Esophagus (tissue), 2 donors: ENCODE measurements around the gene FXYD7. TPM values are rescaled to one million over a fixed set of nuclear protein-coding genes. Genes with fewer than 3 reads are reported as not detected.

Source experiments
- H3K27ac ChIP-seq, 2 donors: one replicate each; pipeline ENCODE4 v1.5.1; 2013; ENCODE audit warnings: low read depth in 2 of 2, mild to moderate bottlenecking in 2 of 2, inconsistent platforms in 1 of 2, low read length in 1 of 2, moderate library complexity in 1 of 2
- H3K27me3 ChIP-seq, 2 donors: one replicate each; pipeline ENCODE4 v1.6.1; 2013; ENCODE audit warnings: low read length in 2 of 2, control low read depth in 1 of 2, mild to moderate bottlenecking in 1 of 2; ENCODE audit not compliant: insufficient read depth in 2 of 2, control insufficient read depth in 1 of 2
- H3K36me3 ChIP-seq, 2 donors: one replicate each; pipeline ENCODE4 v1.6.1; 2013; ENCODE audit warnings: low read length in 1 of 2; ENCODE audit not compliant: control insufficient read depth in 2 of 2, insufficient read depth in 2 of 2
- H3K4me1 ChIP-seq, 2 donors: one replicate each; pipeline ENCODE4 v1.6.1; 2013; ENCODE audit warnings: low read length in 1 of 2; ENCODE audit not compliant: control insufficient read depth in 2 of 2, insufficient read depth in 2 of 2
- H3K4me3 ChIP-seq, 2 donors: one replicate each; pipeline ENCODE4 v1.5.1; 2013; ENCODE audit warnings: low read length in 2 of 2, mild to moderate bottlenecking in 2 of 2, low read depth in 1 of 2, moderate library complexity in 1 of 2
- H3K9me3 ChIP-seq, 2 donors: one replicate each; pipeline ENCODE4 v1.6.1; 2013; ENCODE audit warnings: mild to moderate bottlenecking in 2 of 2, low read depth in 1 of 2, low read length in 1 of 2, moderate library complexity in 1 of 2; ENCODE audit not compliant: control insufficient read depth in 2 of 2, insufficient read depth in 1 of 2
- WGBS, 2 donors: extraction: QIAGEN DNeasy Blood & Tissue Kit; methylation state at CpG; one replicate each; pipeline ENCODE4 v1.1.7; 2013; 5-methylcytosine and 5-hydroxymethylcytosine counted together
- polyA plus RNA-seq, 2 donors: library from polyadenylated mRNA; stranded (reverse); fragments of 200-250 nt; gene quantifications; one replicate each; pipeline ENCODE4 v1.2.3, GENCODE V29; 2013
- donor health status: healthy with polysubstance abuse.
- donor health status: Bipolar disorder and iron deficiency.

The FXYD7 gene, protein sequence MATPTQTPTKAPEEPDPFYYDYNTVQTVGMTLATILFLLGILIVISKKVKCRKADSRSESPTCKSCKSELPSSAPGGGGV
- under 1 TPM; 0.09 to 0.14 TPM for polyA plus RNA-seq

DNA sequence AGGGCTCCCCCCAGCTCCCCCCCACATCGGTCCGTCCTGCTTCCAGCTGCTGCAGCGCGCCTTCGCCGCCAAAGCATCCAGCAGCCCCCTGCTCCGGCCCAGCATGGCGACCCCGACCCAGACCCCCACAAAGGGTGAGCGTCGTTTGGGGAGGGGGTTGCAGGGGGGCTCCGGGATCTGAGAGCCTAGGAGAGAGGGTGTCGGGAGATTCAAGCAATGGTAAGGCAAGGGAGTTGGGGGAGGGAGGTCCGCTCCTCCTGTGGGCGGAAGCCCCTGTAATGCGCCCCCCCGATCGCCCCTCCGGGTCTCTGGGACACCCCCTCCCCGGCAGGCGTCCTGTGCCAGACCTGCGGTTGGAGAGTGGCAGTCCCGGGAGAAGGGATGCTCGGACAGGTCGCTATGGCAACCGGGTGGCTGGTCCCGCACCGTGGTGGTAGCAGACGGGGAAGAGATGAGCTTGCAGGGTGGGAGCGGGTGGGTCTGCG, at the start of gene FXYD7:
TSS of gene FXYD7 (plus strand) at position 25 of the 485 bp plus-strand sequence. CDS start at position 104, 79 bp downstream.
- H3K27ac ChIP-seq: no peak within 1 kb of the TSS
- no peaks in the 10 kb centered on the region for H3K9me3 ChIP-seq
- WGBS, 2 donors: 12 to 15% methylated on average over 29 to 31 of the region's 31 CpGs
- no peaks in the 10 kb centered on the region for H3K27me3 ChIP-seq
- H3K4me1 ChIP-seq: peaks cover 0 to 5% of the 10 kb centered on the region in 2 donors
- no peaks in the 10 kb centered on the region for H3K36me3 ChIP-seq
- no peak within 1 kb of the TSS for H3K4me3 ChIP-seq

DNA sequence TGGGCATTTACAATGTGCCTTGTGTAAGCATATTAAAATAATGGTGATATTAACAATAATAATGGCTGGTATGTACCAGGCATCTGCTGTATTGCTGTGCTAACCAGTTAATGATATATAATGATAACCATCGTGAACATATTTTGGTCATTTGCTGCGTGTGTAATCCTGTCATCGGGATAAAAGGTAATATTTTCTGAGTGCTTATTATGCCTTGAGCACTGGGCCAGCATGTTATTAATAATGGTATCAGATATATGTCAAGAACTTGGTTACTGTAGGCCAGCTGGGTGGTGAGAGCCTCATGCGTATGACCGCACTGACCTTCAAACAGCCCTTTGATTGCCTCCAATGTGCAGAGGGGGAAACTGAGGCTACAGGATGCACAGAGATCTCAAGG, 49.6 kb upstream of the FXYD7 start:
- Histone ChIP-seq H3K9me3 (no peaks in the 10 kb centered on the region), H3K27ac (no peak overlapping the region), H3K36me3 (no peaks in the 10 kb centered on the region), H3K4me1 (peaks cover 3 to 17% of the 10 kb centered on the region in 2 donors), H3K27me3 (no peaks in the 10 kb centered on the region), H3K4me3 (no peak overlapping the region)
- 84 to 85% methylated on average over 5 of the region's 5 CpGs for WGBS, 2 donors

DNA sequence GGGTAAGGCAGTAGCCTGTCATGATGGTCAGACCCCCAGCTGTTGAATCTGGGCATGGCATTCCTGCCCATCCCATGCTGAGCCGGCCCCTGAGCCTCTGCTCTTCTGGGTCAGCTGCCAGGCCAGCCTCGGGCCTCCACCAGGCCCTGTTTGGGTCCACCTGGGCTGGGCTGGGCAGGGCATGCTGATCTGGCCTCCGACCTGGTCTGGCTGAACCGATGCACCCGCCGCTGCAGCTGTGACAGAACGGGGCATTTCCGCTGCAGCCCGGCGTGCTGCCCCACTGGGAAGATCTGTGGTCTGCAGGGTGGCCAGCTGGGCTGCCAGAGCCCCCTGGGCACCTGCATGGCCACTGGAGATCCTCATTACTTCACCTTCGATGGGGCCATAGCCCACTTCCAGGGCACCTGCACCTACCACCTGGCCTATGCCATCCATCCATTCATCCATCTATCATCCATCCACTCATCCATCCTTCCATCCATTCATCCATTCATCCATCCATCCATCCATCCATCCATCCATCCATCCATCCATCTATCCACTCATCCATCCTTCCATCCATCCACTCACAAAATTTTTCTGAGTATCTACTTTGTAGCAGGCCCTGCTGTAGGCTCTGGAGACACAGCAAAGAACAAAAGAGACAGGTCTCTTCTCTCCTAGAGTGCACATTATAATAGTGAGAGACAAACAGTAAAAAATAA, 49.0 kb upstream of the FXYD7 start:
- Histone ChIP-seq H3K27ac (no peak overlapping the region), H3K4me1 (peaks cover 6 to 23% of the 10 kb centered on the region in 2 donors), H3K4me3 (no peak overlapping the region), H3K9me3 (no peaks in the 10 kb centered on the region), H3K36me3 (no peaks in the 10 kb centered on the region), H3K27me3 (no peaks in the 10 kb centered on the region)
- 83 to 85% methylated on average over 11 of the region's 11 CpGs for WGBS, 2 donors

DNA sequence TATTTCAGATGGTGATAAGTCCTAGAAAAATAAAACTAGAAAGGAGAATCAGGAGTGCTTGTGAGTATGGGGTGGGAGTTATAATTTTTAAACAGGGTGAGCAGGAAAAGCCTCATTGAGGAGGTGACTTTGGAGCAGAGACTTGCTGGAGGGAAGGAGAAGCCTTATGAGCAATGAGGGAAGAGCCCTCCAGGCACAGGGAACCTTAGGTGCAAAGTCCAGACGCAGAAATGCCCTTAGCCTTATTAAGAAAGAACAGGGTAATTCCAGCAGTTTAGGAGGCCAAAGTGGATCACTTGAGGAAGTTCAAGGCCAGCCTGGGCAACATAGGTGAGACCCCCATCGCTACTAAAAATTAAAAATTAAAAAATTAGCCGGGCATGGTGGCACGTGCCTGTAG, 48.4 kb upstream of the FXYD7 start:
- Histone ChIP-seq H3K4me1 (peaks cover 6 to 23% of the 10 kb centered on the region in 2 donors), H3K9me3 (no peaks in the 10 kb centered on the region), H3K36me3 (no peaks in the 10 kb centered on the region), H3K4me3 (no peak overlapping the region), H3K27me3 (no peaks in the 10 kb centered on the region), H3K27ac (no peak overlapping the region)
- WGBS, 2 donors: 83 to 86% methylated on average over 4 of the region's 4 CpGs

DNA sequence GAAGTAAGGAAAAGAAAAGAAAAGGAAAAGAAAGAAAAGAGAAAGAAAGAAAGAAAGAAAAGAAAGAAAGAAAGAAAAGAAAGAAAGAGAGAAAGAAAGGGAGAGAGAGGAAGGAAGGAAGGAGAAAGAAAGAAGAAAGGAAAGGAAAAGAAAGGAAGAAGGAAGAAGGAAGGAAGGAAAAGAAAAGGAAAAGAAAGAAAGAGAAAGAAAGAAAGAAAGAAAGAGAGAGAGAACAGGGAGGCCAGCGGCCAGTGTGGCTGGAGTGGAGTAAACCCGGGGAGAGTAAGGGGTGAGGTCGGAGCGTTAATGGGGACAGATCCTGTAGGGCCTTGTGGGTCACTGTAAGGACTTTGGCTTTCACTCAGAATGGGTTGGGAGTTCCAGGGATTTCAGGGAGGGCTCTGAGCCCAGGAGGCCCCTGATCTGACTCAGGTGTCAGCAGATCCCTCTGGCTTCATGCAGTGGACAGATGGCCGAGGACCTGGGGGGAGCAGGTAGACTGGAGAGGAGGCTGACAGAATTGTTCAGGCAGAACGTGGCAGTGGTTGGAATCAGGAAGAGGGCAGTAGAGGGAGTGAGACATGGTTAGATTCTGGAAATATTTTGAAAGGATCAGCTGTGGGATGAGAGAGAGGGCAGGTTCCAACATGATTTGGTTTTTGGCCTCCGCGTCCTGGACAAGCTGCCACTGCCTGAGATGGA, 47.2 kb upstream of the FXYD7 start:
- H3K27me3 ChIP-seq: no peaks in the 10 kb centered on the region
- H3K27ac ChIP-seq: peak overlapping the region; percentile 69 to 70
- H3K36me3 ChIP-seq: no peaks in the 10 kb centered on the region
- H3K9me3 ChIP-seq: no peaks in the 10 kb centered on the region
- no peak overlapping the region for H3K4me3 ChIP-seq
- peaks cover 4 to 23% of the 10 kb centered on the region in 2 donors for H3K4me1 ChIP-seq
- 45 to 62% methylated on average over 8 of the region's 8 CpGs for WGBS, 2 donors

DNA sequence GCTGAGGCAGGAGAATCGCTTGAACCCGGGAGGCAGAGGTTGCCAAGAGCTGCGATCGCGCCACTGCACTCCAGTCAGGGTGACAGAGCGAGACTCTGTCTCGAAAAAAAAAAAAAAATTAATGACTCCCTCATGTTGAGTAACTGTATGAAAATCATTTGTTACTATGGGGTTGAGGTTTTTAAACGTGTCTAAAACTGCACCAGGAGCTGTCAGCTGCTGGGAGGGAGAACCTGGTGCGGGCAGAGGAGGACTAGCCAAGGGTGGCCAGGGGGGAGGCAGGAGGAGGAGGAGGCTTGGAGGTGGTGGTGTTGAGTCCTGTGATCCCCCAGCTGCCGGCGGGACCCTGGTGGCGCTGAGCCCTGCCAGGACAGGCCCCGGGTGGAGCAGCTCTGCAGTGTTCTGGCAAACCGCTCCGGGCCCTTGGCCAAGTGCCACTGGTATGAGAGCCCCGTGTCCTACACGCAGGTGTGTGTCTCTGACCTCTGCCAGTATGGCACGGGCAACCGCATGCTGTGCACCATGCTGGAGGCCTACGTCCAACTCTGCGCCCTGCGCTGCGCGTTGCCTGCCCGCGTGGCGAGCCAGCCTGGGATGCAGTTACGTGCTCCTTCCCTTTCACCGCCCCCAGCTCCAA, 44.5 kb upstream of the FXYD7 start:
- no peaks in the 10 kb centered on the region for H3K36me3 ChIP-seq
- H3K9me3 ChIP-seq: no peaks in the 10 kb centered on the region
- WGBS, 2 donors: 50 to 51% methylated on average over 23 to 29 of the region's 29 CpGs
- H3K27me3 ChIP-seq: no peaks in the 10 kb centered on the region
- H3K4me1 ChIP-seq: peaks cover 3 to 20% of the 10 kb centered on the region in 2 donors
- no peak overlapping the region for H3K4me3 ChIP-seq
- H3K27ac ChIP-seq: peak overlapping the region; percentile 57 to 60

DNA sequence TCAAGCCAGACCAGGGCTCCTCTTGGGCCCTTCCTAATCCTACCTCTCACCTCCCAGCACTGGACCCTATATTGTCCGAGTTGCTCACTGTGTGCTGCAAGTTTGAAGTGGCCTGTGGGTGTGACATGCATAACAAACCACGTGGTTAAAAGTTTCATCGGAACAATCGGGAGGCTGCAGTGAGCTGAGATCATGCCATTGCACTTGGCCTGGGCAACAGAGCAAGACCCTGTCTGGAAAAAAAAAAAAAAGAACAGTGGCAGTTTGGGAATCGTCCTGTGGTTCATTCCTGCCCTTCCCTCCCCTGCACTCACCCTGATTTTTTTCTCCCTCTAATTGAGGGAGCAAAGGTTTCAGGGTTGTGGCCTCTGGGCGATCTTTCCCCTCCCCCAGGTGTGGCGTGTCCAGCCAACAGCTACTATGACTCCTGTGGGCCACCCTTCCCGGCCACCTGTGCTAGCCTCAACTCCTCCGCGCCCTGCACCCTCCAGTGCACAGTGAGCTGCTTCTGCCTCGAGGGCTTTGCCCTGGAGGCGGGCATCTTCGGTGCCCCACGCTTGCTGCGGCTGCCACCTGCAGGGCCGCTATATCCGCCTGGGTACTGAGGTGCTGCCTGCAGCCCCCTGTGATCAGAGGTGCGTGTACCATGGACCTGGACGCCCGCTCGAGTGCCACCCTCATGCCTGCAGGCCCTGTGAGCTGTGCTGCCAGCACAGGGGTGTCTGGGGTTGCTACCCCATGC, 43.7 kb upstream of the FXYD7 start:
- no peaks in the 10 kb centered on the region for H3K9me3 ChIP-seq
- H3K27ac ChIP-seq: no peak overlapping the region
- no peak overlapping the region for H3K4me3 ChIP-seq
- H3K27me3 ChIP-seq: no peaks in the 10 kb centered on the region
- H3K4me1 ChIP-seq: peaks cover 3 to 16% of the 10 kb centered on the region in 2 donors
- WGBS, 2 donors: 82% methylated on average over 21 of the region's 21 CpGs
- no peaks in the 10 kb centered on the region for H3K36me3 ChIP-seq

DNA sequence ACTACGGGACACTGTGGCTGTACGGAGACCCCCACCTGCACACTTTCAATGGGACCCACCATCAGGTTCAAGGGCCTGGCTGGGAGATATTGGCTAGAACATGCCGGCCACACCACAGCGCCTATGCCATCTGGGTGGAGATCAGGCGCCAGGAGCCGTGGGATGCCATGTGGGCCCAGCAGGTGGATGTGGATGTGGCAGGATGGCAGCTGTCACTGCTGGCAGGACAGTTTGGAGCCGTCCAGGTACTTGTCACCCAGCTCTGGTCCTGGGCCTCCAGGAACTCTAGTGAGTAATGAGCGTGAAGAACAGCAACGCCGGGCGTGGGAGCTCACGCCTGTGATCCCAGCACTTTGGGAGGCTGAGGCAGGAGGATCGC, 43.2 kb upstream of the FXYD7 start:
- Histone ChIP-seq H3K27me3 (no peaks in the 10 kb centered on the region), H3K27ac (no peak overlapping the region), H3K9me3 (no peaks in the 10 kb centered on the region), H3K4me3 (no peak overlapping the region), H3K4me1 (peaks cover 3 to 16% of the 10 kb centered on the region in 2 donors), H3K36me3 (no peaks in the 10 kb centered on the region)
- whole genome bisulfite sequencing, 2 donors: 94 to 96% methylated on average over 13 of the region's 13 CpGs
